ENCODE data around the gene LRRC1.

LRRC1 gene

GRCh38 chr6:53752856-53753255 lies 41.9 kb upstream of the LRRC1 start:
- CTCF ChIA-PET, result interaction anchor here (0.5 to 2.2 kb wide), 5 partner anchors 17 to 203 kb away, joined by 3 to 15 read pairs (median 3); partner anchors contain the start of gene LRRC1

DNA sequence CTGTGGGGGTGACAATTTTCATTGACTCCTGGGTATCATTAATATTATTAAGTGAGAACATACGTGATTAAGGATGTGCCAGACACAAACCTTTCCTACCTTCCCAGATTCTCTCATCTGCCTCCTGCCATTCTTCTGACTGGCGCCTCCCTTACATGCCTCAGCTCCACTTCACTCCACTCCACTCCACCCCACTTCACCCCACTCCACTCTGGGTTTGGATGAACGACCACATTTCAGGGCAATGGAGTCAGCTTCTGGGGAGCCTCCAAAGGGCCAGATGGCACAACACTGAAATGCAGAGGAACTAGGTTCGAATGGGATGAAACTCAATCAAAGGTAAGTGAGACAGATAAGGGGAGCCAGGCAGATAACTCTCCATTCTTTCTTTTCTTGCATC lies 40.5 kb upstream of the LRRC1 start:
- no peak overlapping the region for H3K27ac ChIP-seq (ENCODE audit: extremely low read depth, low read depth, low read length)
- POLR2A ChIA-PET, result no interaction called here
- TF ChIP-seq PBX3 (CRISPR knock-in tag; IDR thresholded peaks at IDR 0.05) (no peak), IKZF3 (tag by site-specific recombination; IDR thresholded peaks at IDR 0.05) (no peak), GLIS2 (tag by site-specific recombination; IDR thresholded peaks at IDR 0.05) (no peak), ZNF354C (tag by site-specific recombination; IDR thresholded peaks at IDR 0.05; ENCODE audit: borderline replicate concordance, low read depth) (no peak), ZBTB48 (tag by site-specific recombination; IDR thresholded peaks at IDR 0.05) (no peak), ZNF76 (tag by site-specific recombination; IDR thresholded peaks at IDR 0.05; ENCODE audit: borderline replicate concordance, low read depth) (no peak), HOXD13 (CRISPR knock-in tag; IDR thresholded peaks at IDR 0.05; ENCODE audit: borderline replicate concordance) (no peak), ZNF837 (tag by site-specific recombination; IDR thresholded peaks at IDR 0.05) (no peak), ZNF221 (tag by site-specific recombination; IDR thresholded peaks at IDR 0.05; ENCODE audit: borderline replicate concordance) (no peak), ZNF132 (tag by site-specific recombination; IDR thresholded peaks at IDR 0.05; ENCODE audit: borderline replicate concordance) (no peak), ZBTB44 (tag by site-specific recombination; IDR thresholded peaks at IDR 0.05) (no peak), PRDM1 (tag by site-specific recombination; IDR thresholded peaks at IDR 0.05) (no peak), ZNF184 (tag by site-specific recombination; IDR thresholded peaks at IDR 0.05) (no peak)
- TF ChIP-seq, protein P1, sequence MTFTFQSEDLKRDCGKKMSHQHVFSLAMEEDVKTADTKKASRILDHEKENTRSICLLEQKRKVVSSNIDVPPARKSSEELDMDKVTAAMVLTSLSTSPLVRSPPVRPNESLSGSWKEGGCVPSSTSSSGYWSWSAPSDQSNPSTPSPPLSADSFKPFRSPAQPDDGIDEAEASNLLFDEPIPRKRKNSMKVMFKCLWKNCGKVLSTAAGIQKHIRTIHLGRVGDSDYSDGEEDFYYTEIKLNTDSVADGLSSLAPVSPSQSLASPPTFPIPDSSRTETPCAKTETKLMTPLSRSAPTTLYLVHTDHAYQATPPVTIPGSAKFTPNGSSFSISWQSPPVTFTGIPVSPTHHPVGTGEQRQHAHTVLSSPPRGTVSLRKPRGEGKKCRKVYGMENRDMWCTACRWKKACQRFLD (tag by site-specific recombination; IDR thresholded peaks at IDR 0.05), result no peak
- TF ChIP-seq, protein P2, sequence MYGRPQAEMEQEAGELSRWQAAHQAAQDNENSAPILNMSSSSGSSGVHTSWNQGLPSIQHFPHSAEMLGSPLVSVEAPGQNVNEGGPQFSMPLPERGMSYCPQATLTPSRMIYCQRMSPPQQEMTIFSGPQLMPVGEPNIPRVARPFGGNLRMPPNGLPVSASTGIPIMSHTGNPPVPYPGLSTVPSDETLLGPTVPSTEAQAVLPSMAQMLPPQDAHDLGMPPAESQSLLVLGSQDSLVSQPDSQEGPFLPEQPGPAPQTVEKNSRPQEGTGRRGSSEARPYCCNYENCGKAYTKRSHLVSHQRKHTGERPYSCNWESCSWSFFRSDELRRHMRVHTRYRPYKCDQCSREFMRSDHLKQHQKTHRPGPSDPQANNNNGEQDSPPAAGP (tag by site-specific recombination; IDR thresholded peaks at IDR 0.05), result no peak
- TF ChIP-seq, protein P3, sequence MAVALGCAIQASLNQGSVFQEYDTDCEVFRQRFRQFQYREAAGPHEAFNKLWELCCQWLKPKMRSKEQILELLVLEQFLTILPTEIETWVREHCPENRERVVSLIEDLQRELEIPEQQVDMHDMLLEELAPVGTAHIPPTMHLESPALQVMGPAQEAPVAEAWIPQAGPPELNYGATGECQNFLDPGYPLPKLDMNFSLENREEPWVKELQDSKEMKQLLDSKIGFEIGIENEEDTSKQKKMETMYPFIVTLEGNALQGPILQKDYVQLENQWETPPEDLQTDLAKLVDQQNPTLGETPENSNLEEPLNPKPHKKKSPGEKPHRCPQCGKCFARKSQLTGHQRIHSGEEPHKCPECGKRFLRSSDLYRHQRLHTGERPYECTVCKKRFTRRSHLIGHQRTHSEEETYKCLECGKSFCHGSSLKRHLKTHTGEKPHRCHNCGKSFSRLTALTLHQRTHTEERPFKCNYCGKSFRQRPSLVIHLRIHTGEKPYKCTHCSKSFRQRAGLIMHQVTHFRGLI (tag by site-specific recombination; IDR thresholded peaks at IDR 0.05), result no peak

More at GRCh38 chr6:53752856-53753255, 41.9 kb upstream of the LRRC1 start:
- H3K4me1 ChIP-seq (ENCODE audit: control insufficient read depth, insufficient read depth, low read length), result no peaks in the 10 kb centered on the region
- POLR2A ChIA-PET, result interaction anchor here (0.6 kb wide), 1 partner anchor 8 kb away, joined by 3 read pairs; no protein-coding TSS in a partner anchor
- H3K36me3 ChIP-seq (ENCODE audit: control insufficient read depth in 2 of 2, insufficient read depth in 1 of 2, low read length in 2 of 2), result no peaks in the 10 kb centered on the region
- H3K4me3 ChIP-seq (ENCODE audit: low read depth, low read length), result no peak overlapping the region
- H3K9me3 ChIP-seq (ENCODE audit: control insufficient read depth, insufficient read depth, low read depth, low read length), result no peaks in the 10 kb centered on the region
- H3K27ac ChIP-seq (ENCODE audit: extremely low read depth, low read depth, low read length), result no peak overlapping the region
- TF ChIP-seq ZBTB17 (tag by site-specific recombination; IDR thresholded peaks at IDR 0.05) (no peak), ZNF366 (tag by site-specific recombination; conservative IDR thresholded peaks at IDR 0.05) (no peak), ZNF664 (tag by site-specific recombination; IDR thresholded peaks at IDR 0.05) (no peak), ZFP69B (tag by site-specific recombination; IDR thresholded peaks at IDR 0.05) (no peak), SCRT2 (tag by site-specific recombination; IDR thresholded peaks at IDR 0.05) (no peak), ZEB2 (tag by site-specific recombination; IDR thresholded peaks at IDR 0.05) (no peak), KLF10 (tag by site-specific recombination; IDR thresholded peaks at IDR 0.05) (no peak), ZNF530 (tag by site-specific recombination; IDR thresholded peaks at IDR 0.05; ENCODE audit: low read depth) (no peak), ZNF341 (tag by site-specific recombination; IDR thresholded peaks at IDR 0.05; ENCODE audit: low read depth) (no peak)
- TF ChIP-seq, protein P4, sequence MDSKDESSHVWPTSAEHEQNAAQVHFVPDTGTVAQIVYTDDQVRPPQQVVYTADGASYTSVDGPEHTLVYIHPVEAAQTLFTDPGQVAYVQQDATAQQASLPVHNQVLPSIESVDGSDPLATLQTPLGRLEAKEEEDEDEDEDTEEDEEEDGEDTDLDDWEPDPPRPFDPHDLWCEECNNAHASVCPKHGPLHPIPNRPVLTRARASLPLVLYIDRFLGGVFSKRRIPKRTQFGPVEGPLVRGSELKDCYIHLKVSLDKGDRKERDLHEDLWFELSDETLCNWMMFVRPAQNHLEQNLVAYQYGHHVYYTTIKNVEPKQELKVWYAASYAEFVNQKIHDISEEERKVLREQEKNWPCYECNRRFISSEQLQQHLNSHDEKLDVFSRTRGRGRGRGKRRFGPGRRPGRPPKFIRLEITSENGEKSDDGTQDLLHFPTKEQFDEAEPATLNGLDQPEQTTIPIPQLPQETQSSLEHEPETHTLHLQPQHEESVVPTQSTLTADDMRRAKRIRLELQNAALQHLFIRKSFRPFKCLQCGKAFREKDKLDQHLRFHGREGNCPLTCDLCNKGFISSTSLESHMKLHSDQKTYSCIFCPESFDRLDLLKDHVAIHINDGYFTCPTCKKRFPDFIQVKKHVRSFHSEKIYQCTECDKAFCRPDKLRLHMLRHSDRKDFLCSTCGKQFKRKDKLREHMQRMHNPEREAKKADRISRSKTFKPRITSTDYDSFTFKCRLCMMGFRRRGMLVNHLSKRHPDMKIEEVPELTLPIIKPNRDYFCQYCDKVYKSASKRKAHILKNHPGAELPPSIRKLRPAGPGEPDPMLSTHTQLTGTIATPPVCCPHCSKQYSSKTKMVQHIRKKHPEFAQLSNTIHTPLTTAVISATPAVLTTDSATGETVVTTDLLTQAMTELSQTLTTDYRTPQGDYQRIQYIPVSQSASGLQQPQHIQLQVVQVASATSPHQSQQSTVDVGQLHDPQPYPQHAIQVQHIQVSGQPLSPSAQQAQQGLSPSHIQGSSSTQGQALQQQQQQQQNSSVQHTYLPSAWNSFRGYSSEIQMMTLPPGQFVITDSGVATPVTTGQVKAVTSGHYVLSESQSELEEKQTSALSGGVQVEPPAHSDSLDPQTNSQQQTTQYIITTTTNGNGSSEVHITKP (tag by site-specific recombination; IDR thresholded peaks at IDR 0.05), result no peak
- TF ChIP-seq, protein P2 (tag by site-specific recombination; IDR thresholded peaks at IDR 0.05), result no peak

More for the DNA sequence above, 40.5 kb upstream of the LRRC1 start:
- CTCF ChIA-PET, result interaction anchor here (2.2 kb wide), 1 partner anchor 18 kb away, joined by 15 read pairs; no protein-coding TSS in a partner anchor
- Histone ChIP-seq H3K36me3 (ENCODE audit: control insufficient read depth in 2 of 2, insufficient read depth in 1 of 2, low read length in 2 of 2) (no peaks in the 10 kb centered on the region), H3K4me3 (ENCODE audit: low read depth, low read length) (no peak overlapping the region), H3K9me3 (ENCODE audit: control insufficient read depth, insufficient read depth, low read depth, low read length) (no peaks in the 10 kb centered on the region), H3K4me1 (ENCODE audit: control insufficient read depth, insufficient read depth, low read length) (no peaks in the 10 kb centered on the region)

Data from HEK293 (cell line).